ENCODE measurements around the gene HDHD5.

GRCh38 chr22:17172029-17172833 lies 13.2 kb upstream of the HDHD5 start:
- no peak for TF ChIP-seq CTCF (IDR thresholded peaks at IDR 0.05)
- no peak for TF ChIP-seq POLR2AphosphoS5 (IDR thresholded peaks at IDR 0.05)
- no peak for TF ChIP-seq POLR2A (IDR thresholded peaks at IDR 0.05; ENCODE audit: low read depth)
- no peak for TF ChIP-seq EP300 (IDR thresholded peaks at IDR 0.05)
